HG03060 (cell line): ENCODE data around the gene TFPI.
"Not testable (repeated sequence)": the region's sequence is repeated elsewhere in the genome, so short reads cannot be mapped to it uniquely, and the experiment has no call there.

ENCODE experiments used
- ATAC-seq: cut with Tn5 transposase; IDR thresholded peaks from one replicate; pipeline ENCODE4 v1.9.1; 2021; ENCODE audit warnings: low read depth, moderate number of reproducible peaks; ENCODE audit not compliant: unreplicated experiment

The TFPI gene

DNA sequence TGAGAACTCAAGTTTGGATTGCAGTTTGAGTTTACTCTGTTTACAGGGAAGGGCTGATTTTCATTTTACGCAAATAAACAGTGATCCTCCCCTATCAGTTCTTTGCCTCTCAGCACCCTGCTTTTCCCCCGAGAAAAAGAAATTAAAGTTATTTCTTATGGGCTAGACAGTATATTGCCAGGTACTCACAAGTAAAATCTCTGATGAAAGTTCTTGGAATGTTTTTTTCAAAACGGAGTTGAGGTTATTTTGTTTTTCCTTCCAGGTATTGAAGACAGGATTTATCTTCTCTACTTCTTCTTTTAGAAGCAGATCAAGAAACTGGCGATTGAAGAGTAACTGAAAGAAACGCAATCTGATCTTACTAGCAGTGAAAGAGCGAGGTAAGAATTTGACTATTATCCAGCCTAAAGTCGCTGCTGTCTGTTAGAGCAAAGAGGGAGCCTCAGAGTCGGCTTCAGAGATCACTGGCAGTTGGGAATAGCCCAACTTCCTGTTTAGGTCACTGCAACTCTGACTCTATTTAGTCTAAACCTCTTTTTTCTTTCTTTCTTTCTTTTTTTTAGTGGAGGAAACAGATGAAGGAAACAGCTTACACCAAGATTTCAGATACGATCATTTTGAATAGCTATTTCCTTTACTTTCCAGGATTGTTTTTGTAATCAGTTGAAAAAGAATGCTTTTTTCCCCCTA, at the start of gene TFPI:
TFPI (minus strand) TSS at position 425 of the 693 bp plus-strand sequence. CDS start 50,667 bp downstream, outside the sequence.
- ATAC-seq = no peak

DNA sequence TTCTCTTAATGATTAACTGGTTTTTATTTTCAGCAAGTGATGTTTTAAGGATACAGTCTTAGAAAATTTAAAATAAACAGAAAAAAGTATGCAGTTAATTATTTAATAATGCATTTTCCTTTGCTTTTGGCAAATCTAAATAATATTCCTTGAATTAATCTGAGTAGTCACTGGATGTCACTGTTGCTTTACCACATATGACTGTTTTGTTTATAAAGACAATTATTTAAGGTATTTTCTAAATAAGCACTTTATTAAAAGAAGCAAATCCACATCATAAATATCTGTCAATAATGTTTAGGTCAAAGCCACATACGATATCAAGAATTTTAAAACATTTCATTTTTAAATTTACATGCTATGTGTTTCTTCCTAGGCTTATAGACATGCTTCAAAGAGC, 40.6 kb upstream of the TFPI start:
- ATAC-seq = no peak

DNA sequence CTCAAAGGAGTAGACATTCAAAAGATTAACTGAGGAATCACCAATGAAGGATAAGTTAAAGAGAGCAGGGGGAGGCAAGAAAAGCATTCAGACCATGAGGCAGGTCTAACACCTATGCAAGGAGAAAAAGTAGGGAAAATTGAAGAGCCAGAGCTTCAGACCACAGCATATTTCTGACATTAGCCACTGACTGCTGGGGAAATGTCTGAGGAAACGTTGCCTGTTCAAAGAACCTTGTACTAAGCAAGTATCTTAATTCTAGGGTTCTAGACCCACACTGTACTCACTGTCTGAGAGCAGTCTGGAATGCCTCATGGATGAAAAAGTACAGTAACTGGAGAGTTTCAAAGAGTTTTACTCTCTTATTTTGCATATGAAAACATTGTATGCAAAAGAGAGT, 39.5 kb upstream of the TFPI start:
- no peak for ATAC-seq

DNA sequence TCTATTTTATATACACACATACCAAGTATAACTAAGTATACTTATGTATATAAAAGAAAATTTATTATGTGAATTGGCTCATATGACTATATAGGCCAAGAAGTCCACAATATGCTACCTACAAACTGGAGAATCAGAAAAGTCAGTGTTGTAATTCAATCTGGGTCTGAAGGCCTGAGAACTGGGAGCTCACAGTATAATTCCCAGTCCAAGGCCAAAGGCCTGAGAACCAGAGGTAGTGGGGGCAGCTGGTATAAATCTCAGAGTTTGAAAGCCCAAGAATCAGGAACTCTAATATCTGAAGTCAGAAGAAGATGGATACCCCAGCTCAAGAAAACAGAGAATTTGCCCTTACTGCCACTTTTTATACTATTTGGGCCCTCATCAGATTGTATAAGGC, 38.9 kb upstream of the TFPI start:
- no peak for ATAC-seq

GRCh38 chr2:187590175-187590574, 35.9 kb upstream of the TFPI start:
- ATAC-seq = no peak

GRCh38 chr2:187586011-187586641, 31.9 kb upstream of the TFPI start:
- ATAC-seq = peak; percentile 59

DNA sequence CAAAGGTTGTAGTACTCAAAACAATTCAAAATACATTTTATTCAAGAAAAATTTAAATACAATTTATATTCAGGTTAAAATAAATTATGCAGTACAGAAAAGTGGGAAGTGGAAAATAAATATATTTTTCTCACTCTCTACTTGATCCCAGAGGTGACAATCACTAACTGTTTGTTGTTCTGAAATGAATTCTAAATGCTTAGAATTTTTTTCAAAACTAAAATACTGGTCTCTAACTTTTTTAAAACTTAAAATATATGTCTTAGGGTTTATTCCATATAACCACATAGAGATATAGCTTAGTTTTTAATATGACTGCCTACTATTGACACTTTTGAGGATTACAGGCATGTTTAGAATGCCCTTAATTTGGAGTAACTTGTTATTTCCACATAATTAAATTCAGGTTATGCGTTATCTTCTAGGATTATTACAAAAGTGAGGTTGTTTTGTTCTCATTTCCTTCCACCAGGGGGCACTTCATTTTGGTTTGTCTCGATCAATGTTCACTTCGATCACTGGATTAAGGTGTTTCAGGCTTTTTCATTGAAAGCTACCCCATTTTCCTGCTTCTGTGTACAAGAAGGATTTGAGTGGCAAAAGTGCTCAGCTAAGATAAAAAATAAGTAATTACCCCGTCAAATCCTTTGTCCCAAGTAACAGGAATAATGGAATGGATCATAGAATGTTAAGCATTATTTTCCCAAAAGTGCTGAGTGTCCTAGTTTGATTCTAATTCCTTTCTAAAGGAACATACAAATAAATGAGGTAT, 27.1 kb upstream of the TFPI start:
- ATAC-seq = no peak

- no peak for ATAC-seq
Observed at GRCh38 chr2:187580462-187581124, 26.4 kb upstream of the TFPI start.

GRCh38 chr2:187577310-187577709, 23.1 kb upstream of the TFPI start:
- ATAC-seq = no peak

GRCh38 chr2:187576906-187577305, 22.7 kb upstream of the TFPI start:
- ATAC-seq = no peak

DNA sequence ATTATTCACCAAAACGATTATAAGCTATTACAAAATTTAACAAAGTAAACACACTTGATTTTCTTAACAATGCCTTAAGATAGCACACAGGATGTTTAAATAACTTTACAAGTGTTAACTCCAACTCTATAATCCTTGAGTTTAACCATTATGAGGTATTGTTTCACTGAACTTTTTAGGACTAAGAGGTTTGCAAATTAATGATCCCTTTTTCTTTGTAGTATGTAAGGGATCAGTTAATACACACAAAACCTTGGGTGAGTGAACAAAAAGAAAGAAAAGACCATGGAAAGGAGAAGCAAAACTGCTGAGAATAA, 21.5 kb upstream of the TFPI start:
- ATAC-seq = no peak

DNA sequence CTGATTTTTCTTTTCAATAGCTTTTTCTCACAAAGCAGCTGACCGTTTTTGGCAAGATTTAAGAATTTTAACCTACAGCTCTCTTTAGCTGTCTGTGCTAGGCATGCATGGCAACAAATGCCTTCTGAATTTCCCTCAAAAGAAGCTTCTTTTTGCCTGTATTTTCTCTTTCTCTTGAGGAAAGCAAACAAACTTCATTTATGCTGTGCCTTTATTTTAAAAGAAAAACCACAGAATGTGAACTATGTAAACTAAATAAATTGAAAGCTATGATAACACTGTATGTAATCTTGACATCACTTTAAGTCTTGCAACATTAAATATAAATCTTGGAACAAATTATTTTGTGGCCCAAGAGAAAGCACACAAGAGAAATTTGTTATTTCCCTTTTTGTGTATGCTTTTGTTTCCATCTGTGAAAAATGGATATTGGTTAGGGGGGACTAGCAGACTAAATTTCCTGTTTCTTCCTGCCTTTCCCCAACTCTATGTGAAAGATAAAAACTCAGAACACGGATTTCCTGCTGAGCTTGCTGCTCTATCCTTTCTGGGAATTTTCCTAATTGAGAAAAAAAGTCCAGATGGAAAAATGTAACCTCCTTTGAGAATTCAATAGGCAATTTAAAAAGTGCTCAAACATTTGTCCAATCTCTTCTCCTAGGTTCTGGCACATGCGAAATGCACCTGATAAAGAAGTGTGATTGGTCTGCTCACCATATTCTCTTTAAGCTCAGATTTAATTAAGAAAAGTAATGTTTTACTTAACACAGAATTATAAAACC, 20.9 kb upstream of the TFPI start:
- no peak for ATAC-seq

DNA sequence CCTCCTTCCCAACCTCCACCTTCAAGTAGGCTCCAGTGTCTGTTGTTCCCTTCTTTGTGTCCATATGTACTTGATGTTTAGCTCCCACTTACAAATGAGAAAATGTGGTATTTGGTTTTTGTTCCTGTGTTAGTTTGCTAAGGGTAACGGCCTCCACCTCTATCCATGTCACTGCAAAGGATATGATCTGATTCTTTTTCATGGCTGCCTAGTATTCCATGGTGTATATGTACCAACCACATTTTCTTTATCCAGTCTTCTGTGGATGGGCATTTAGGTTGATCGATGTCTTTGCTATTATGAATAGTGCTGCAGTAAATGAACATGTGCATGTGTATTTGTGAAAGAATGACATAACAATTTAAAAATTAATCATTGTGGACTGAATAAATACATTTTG, 19.5 kb upstream of the TFPI start:
- no peak for ATAC-seq

DNA sequence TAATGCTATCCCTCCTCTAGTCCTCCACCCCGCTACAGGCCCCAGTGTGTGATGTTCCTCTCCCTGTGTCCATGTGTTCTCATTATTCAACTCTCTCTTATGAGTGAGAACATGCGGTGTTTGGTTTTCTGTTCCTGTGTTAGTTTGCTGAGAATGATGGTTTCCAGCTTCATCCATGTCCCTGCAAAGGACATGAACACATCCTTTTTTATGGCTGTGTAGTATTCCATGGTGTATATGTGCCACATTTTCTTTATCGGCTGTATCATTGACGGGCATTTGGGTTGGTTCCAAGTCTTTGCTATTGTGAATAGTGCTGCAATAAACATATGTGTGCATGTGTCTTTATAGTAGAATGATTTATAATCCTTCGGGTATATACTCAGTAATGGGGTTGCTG, 17.8 kb upstream of the TFPI start:
- not testable (repeated sequence) for ATAC-seq

GRCh38 chr2:187569571-187569970, 15.3 kb upstream of the TFPI start:
- no peak for ATAC-seq

DNA sequence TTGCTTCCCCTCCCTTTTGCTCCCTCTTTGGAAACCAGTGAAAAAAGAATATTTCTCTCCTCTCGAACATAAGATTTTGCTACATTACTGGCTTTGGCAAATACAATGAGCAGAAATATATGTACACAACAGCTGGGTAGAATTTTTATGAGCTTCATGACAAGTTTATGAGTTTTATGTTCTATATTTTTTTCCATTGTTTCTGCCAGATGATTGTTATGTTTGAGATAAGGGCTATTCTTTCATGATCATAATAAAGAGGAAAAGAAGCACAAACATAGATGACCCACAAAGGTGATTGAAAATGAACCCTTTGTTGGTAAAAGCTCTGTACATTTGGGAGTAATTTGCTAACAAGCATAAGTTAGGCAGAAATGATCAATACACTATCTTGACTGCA, 14.8 kb upstream of the TFPI start:
- ATAC-seq = no peak

DNA sequence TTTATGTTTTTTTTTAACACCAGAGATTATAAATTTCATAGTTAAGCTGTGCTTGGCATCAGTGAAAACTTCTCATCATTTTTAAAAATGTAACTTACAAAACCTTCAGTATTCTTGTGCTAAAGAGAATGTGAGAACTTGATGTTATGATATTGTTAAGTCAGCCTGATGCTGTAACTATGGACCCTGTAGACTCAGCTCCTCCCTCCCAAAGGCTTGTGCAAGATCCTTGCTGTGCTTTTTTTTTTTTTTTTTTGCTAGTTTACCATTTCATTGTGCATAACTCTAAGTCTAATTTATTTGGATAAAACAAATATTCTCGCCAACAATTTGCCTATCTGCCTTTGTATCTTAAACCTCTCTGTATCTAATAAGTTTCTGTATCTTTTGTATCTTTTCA, 12.9 kb upstream of the TFPI start:
- no peak for ATAC-seq

DNA sequence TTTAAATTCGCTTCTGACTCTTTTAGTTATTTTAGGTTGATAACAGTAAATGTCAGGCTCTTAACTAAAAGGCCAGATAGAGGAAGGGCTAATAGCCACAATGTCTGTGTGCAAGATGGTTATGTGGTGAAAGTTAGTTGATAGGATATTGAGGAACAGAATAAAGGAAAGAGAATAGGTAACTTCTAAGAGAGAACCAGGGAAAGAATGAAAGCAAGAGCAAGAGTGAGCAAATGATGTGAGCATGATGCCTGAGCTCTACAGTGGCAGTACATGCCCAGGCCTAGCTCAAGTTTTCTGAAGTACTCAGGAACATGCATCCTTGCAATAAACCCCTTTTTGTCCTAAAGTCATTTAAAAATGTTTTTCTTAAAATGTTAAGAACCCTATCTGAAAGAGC, 12.5 kb upstream of the TFPI start:
- no peak for ATAC-seq

DNA sequence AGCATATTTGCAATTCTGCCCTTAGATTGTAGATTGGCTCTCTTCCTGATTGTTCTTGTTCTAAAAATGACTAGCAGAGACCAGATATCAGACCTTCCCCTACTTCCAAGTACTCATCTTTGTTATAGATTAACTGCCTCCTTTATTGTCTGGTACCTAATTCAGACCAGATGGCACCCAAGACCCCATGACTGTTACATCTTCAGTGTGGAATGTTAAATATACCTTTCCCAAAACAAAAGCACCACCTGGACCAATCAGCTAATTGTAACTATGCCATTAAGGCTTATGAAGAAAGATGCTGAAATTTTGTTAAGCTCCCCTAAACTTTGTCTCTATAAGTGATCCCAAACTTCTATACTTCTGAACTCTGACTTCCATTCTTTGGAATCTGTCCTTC, 12.0 kb upstream of the TFPI start:
- ATAC-seq = no peak

DNA sequence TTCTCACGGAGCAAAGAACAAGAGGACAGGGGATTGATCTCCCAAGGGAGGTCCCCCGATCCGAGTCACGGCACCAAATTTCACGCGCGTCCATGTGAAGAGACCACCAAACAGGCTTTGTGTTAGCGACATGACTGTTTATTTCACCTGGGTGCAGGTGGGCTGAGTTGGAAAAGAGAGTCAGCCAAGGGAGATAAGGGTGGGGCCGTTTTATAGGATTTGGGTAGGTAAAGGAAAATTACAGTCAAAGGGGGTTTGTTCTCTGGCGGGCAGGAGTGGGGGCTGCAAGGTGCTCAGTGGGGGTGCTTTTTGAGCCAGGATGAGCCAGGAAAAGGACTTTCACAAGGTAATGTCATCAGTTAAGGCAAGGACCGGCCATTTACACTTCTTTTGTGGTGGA, 11.4 kb upstream of the TFPI start:
- not testable (repeated sequence) for ATAC-seq

GRCh38 chr2:187556493-187556892, 2.3 kb upstream of the TFPI start:
- not testable (repeated sequence) for ATAC-seq
